HG02678 (cell line): Measurements from ENCODE around the gene FN3K.
"Not testable (repeated sequence)": the region's sequence is repeated elsewhere in the genome, so short reads cannot be mapped to it uniquely, and the experiment has no call there.

ENCODE experiments used
- ATAC-seq: cut with Tn5 transposase; IDR thresholded peaks from one replicate; pipeline ENCODE4 v1.9.1; 2021; ENCODE audit warnings: mild to moderate bottlenecking, moderate library complexity; ENCODE audit not compliant: unreplicated experiment

FN3K gene

DNA sequence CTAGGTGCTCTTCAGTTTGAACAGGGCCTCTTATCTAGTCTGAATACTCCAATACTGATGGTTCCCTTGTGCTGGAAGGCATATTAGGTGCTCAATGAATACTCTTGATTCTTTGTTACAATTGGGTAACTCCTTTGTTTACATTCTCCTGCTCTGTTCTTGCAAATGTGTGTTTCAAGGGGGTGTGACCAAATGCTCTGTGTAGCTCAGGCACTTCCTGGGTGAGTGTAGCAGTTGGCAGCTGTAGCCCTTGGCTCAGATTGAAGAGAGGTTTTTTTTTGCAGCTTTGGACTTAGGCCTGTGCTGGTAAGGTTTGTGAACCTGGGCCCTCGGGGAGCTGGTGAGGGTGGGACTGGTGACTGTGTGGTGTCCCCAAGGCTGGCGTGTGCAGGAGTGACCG is 36.6 kb downstream of the FN3K start:
- no peak for ATAC-seq

GRCh38 chr17:82774456-82774855 is 39.0 kb downstream of the FN3K start:
- not testable (repeated sequence) for ATAC-seq

GRCh38 chr17:82775001-82775823 is 39.8 kb downstream of the FN3K start:
- ATAC-seq: no peak

- ATAC-seq: no peak
Observed at GRCh38 chr17:82776454-82776853, 41.0 kb downstream of the FN3K start.

GRCh38 chr17:82777778-82778375 is 42.5 kb downstream of the FN3K start:
- not testable (repeated sequence) for ATAC-seq

DNA sequence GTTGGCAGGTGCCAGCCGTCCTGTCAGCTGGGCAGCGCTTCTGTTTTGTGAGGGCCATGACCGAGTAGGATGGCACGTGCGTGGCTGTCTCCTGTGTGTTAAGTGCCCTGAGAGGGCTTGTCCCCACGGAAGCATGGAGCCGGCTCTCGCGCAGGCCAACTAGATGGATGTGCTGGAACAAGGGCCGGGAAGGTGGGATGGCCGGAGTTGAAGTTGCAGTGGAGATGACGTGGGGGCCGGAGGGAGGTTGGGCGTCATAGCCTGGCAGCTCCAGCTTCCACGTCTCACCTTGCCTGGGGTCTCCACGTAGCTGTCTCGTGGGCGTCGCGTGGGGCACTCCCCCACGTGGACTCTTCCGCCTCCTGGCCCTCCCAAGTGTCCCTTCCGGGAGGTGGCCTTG is 44.1 kb downstream of the FN3K start:
- no peak for ATAC-seq

DNA sequence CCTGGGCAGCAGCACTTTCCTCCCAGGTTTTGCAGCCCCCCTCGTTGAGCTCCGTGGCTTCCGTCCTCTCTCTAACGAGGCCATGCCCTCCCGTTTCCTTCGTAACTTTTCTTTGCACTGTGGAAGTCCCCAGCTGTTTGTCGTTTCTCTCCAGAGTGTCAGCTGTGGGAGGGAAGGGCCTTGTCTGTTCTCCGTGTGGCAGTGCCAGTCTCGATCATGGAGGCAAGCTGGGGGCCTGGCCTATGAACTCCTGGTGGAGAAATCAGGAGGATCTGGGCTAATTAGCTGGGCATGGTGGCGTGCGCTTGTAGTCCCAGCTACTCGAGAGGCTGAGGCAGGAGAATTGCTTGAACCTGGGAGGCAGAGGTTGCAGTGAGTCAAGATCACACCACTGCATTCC is 44.8 kb downstream of the FN3K start:
- ATAC-seq: no peak

DNA sequence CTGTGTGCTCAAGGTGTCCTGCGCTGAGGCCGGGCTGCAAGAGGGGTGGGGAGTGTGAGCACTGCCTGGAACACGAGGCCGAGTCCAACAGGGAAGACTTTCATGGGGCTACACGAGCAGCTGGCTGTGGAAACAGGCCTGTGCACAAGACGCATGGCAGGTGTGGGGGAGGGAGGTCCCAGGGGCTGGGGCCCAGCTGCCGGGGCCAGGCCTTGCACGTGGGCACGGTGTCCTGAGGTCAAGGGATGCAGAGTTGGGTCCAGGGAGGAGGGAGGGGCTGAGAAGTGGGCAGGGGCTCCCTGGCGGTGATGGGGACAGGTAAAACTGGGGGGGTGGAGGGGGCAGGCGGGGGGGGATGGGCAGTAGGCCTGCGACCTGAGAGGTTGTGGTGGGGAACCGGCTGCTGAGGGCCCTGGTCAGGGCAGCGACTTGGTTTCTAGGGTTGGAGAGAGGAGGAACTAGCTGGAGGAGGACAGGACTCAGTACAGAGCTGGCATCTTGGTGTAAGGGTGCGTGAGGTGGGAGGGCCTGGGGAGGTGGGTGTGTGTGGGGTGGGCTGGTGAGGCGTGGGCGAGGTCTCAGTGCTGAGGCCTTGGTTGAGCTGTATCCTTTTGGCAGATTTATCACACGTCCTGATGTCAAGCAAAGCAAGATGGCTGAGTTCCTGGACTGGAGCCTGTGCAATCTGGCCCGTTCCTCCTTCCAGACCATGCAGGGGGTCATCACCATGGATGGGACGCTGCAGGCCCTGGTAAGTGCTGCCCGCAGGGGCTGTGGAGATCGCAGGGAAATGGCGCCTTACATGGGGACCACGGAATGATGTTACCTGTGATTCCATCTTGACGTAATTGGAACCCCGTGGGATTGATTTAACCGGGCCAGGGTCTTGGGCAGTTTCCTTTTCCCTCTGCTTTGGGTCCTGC is 45.8 kb downstream of the FN3K start:
- ATAC-seq: no peak

DNA sequence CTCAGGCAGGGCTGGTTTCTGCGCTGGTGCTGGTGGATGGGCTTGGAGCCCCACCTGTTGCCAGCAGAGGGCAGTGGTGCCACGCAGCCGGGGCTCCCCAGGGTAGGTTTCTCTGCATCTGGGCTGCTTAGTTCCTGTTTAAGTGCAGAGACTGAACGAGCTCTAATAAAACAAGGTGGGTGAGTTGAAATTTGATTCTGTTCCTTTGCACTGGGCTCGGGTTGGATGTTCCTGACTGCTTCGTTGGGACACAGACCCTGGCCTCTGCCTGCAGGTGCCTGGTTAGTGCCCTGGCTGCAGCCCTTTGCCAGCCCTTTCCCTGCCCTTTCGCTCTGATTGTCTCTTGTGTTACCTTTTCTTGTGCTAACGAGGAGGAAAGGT is 46.5 kb downstream of the FN3K start:
- ATAC-seq: peak; percentile 66

DNA sequence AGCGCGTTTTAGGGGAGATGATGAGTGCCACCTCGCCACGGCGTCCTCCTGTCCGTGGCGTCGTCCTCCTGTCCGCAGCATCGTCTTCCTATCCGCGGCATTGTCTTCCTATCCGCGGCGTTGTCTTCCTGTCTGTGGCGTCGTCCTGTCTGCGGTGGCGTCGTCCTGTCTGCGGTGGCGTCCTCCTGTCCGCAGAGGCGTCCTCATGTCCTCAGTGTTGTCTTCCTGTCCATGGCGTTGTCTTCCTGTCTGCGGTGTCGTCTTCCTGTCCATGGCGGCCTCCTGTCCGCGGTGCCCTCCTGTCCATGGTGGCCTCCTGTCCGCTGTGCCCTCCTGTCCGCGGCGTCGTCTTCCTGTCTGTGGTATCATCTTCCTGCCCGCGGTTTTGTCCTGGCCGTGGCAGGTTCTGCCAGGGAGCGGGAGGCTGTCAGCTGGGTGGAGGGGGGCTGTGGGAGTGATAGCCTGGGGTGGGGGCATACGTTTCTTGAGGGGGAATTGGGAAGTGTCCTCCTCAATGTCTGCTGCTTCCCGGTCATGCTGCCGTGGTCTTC is 47.3 kb downstream of the FN3K start:
- no peak for ATAC-seq

DNA sequence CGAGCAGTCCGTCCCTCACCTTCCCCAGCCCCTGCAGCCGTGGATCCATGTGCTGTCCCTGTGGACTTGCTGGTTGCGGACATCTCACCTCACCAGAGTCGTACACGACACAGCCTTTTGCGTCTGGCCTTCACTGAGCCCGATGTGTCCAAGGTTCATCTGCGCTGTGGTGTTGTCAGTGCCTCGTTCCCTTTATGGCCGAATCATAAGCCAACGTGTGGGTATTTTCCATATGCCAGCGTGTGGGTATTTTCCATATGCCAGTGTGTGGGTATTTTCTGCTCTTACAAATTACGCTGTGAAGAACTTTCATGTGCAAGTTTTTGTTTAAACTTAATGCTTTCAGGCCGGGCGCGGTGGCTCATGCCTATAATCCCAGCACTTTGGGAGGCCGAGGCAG is 48.1 kb downstream of the FN3K start:
- ATAC-seq: no peak

DNA sequence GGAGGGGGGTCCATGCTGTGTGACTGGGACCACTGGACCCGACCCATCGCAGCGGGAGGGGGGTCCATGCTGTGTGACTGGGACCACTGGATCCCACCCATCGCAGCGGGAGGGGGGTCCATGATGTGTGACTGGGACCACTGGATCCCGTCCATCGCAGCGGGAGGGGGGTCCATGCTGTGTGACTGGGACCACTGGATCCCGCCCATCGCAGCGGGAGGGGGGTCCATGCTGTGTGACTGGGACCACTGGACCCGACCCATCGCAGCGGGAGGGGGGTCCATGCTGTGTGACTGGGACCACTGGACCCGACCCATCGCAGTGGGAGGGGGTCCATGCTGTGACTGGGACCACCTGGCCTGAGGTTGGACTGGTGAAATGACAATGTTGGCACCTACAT is 50.2 kb downstream of the FN3K start:
- ATAC-seq: not testable (repeated sequence)

DNA sequence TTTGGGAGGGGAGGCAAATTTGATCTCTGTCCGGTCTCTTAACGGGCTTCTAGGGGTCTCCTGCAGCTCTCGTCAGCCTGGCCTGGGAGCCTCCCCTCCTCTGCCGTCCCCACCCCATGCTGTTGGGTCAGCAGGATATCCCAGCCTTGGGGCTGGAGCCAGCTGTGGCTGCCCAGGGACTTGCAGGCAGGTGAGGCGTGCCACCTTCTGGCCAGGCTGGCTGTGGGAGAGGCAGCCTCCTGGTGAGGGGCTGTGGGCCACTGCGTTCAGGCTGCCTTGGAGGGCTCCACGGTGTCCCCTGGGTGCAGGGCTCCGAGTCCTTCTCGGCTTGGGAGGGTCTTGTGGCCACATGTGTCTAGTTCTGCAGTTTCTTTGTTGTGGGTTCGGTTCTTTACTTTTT is 51.0 kb downstream of the FN3K start:
- no peak for ATAC-seq

DNA sequence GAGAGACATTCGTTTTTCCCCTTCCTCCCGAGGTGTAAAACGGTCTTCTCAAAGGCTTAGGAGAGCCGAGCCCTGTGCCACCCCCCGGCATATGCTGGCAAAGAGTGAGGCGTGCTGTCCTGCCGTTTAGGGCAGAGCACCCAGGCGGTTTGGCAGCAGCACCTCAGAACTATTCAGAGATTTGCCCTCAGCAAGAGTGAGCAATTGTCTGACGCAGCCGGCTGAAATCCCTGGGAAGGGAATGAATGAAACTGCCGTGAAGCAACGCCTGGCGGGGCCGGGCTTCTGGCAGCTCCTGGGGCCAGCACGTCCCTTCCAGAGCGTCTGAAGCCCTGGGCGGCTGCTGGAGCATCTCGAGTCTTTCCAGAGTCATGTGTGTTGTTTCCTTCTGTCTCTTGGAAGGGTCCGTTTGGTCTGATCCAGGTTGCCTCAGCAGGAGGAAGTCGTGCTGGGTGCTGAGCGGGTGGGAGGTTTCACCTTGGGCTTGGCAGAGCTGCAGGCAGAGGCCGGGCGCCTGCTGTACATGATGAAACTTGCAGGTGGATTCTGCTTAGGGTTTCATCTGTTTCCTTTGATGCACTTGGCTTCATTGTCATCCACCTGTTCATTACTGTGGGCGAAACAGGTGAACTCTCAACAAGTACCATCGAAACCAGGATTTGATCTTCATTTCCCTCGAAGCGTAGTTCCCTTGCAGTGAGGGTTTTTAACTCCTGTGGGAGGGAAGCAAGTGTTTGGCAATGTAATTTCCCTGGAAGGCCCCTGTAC is 51.9 kb downstream of the FN3K start:
- peak; percentile 49 for ATAC-seq

DNA sequence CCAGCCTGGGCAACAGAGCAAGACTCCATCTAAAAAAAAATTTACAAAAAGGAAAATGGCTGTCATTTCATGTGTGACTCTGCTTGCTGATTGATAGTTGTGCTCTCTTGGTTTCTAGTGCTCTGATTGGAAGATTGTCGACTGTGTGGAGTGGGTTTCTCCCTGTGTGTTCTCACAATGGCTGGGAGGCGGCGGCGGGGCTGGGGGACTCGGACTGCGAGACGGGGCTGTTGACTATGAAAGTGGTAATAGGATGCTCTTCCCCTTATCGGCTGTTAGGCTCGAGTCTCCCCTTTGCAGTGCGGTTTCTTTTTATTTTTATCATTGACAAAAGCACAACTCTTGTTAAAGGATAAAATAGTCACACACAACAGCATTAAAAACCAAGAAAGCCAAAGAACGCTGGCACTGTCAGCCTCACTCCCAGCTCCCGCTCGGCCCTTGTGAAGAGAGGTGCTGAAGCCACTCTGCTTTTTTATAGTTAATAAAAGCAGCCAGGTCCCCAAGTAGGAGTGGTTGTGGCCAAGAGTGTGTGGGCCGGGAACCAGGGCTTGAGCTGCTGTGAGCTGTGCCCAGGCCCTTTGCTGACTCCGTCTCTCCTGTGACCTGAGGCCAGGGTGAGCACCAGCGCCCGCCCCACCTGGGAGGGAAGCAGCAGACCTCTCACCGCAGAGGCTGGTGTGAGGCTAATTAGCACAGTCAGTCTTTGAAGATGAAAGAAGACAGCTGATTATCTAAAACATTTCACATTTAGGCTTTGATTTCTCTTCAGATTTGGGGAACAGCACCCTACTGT is 53.0 kb downstream of the FN3K start:
- no peak for ATAC-seq

- no peak for ATAC-seq
Observed at GRCh38 chr17:82789051-82789592, 53.7 kb downstream of the FN3K start.

- ATAC-seq: no peak
Observed at GRCh38 chr17:82789806-82790205, 54.4 kb downstream of the FN3K start.

DNA sequence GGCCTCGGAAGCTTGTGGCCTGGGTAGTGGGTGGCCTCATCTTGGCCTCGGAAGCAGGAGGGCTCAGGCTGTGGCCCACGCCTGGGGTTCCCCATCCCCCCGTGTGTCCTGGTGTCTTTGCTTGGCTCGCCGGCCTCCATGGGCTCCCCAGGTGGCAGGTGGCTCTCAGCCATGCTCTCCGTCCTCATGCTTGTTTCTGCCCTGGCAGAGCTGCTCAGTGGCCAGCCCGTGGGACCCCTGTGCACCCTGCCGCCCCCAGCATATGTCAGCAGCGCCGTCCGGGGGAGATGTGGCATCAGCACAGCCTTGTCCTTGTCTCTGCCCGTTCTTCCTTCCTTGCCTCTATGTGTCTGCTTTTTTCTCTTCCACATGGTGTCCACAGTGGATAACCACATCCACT is 55.0 kb downstream of the FN3K start:
- ATAC-seq: no peak

GRCh38 chr17:82791532-82791931 is 56.1 kb downstream of the FN3K start:
- no peak for ATAC-seq
